Measurements from ENCODE around the gene ACTR2. TPM values are rescaled to one million over a fixed set of nuclear protein-coding genes. Genes with fewer than 3 reads are reported as not detected.

The ACTR2 gene
- total and polyA plus RNA-seq, 2 donors: 85.3 to 145 TPM

DNA sequence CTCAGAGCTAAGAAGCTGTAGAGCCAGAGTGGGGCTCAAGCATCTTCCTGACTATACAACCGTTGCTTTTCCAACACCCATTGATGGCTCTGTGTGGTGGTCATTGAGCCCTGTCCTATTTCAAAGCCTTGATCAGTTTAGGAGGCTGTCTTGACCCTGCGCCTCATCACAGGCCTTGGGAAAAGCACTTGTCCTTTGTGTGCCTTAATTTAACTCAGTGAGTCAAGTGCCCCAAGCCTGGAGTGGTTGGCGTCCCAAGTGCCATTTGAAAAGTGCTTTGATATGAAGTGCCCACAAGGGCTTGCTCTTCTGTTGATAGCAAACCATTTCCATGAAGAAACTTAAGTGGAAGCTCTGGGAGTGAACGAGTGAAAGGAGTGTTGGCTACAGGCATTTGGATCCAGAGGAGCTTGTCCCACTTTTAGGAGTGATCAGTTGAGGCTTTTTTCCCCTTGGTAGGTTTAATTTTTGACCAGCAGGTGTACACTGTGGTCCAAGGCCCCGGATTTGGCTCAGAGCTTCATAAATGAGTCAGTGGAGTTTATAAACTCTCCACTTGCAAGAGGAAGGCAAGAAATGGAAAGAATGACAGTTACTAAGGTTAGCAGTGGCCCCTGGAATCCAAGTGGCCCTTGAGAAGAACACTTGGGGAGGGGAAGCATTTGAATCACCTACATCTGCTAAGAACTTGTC lies 50.3 kb downstream of the ACTR2 start:
- no peak for DNase-seq (ENCODE audit: extremely low spot score)

DNA sequence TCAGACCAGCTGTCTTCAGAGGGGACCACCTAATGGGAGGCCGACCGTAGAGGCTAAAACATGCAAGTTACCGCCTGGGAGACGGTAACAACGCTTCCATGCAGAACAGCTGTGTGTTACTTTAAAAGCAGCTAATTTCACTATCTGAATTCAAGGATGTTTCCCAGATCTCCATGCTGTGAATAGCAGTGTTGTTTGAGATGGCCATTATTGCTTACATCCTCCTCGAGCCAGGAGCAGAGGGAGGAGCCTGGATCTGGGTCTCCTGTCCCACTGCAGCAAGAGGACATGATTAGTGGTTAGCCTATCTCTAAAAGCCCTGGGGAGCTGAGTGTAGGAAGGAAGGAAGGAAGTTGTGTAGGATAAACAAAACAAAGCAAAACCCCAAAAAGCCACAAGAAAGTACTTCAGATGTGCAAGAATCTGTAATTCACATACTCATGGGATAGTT lies 50.9 kb downstream of the ACTR2 start:
- Histone ChIP-seq H3K27ac (ENCODE audit: low read depth) (no peak overlapping the region), H3K36me3 (ENCODE audit: insufficient read depth) (no peaks in the 10 kb centered on the region), H3K4me1 (ENCODE audit: insufficient read depth) (no peaks in the 10 kb centered on the region), H3K4me3 (ENCODE audit: low read depth, low read length) (no peak overlapping the region)
- WGBS: 61% methylated on average over 6 of the region's 6 CpGs
- no peak for DNase-seq (ENCODE audit: extremely low spot score)

More for the DNA sequence above, 50.3 kb downstream of the ACTR2 start:
- no peaks in the 10 kb centered on the region for H3K36me3 ChIP-seq (ENCODE audit: insufficient read depth)
- WGBS: 84% methylated on average over 5 of the region's 5 CpGs
- no peak overlapping the region for H3K4me3 ChIP-seq (ENCODE audit: low read depth, low read length)
- H3K4me1 ChIP-seq (ENCODE audit: insufficient read depth): no peaks in the 10 kb centered on the region
- H3K27ac ChIP-seq (ENCODE audit: low read depth): no peak overlapping the region

DNA sequence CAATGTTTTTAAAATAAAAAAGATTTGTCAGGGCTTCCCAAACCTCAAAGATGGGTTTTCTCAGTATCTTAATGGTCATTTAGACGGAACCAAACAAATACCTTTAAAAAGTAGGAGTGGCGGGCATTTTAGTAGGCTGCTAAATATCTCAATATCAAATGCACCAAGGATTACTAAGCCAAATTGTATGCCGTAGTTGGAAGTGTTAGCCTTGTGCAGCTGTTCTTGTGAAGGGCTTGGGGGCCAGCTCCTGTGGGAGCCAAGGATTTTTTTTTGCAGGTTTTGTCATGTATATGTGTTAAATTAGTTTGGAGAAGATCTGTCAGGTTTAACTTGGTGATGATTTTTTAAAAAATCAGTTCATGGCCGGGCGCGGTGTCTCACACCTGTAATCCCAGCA lies 52.1 kb downstream of the ACTR2 start:
- DNase-seq (ENCODE audit: extremely low spot score): no peak
- 87% methylated on average over 6 of the region's 6 CpGs for WGBS
- Histone ChIP-seq H3K4me1 (ENCODE audit: insufficient read depth) (no peaks in the 10 kb centered on the region), H3K36me3 (ENCODE audit: insufficient read depth) (no peaks in the 10 kb centered on the region), H3K4me3 (ENCODE audit: low read depth, low read length) (no peak overlapping the region), H3K27ac (ENCODE audit: low read depth) (no peak overlapping the region)

DNA sequence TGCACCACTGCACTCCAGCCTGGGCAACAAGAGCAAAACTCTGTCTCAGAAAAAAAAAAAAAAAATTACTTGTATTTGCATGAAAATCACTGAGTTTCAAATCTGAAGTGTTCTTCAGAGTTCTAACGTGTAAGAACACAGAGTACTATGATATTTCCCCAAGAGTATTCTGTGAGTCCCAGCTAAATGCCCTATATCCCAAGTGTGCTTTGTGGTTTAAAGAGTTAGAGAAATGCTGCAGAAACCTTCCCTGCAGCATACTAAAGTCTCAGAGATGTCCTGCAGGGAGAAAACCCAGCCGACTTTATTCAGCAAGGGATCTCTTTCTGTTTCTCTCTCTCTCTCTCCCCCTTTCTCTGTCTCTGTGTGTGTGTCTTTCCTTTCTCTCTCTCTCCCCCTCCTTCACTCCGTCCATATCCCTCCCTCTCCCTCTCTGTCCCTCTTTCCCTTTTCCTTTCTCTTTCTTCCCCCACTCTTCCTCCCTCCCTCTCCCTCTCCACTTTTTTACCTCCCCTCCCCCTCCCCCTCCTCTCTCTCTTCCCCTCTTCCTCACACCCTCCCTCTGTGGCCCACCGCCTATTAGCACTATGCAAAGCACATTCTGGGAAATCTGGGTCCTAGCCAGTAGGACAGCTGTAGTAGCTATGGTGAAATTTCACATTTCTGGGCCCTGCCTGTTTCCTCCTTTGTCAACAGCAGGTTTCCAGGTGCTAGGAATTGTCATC lies 54.2 kb downstream of the ACTR2 start:
- DNase-seq (ENCODE audit: extremely low spot score): no peak
- no peak overlapping the region for H3K4me3 ChIP-seq (ENCODE audit: low read depth, low read length)
- no peaks in the 10 kb centered on the region for H3K4me1 ChIP-seq (ENCODE audit: insufficient read depth)
- no peaks in the 10 kb centered on the region for H3K36me3 ChIP-seq (ENCODE audit: insufficient read depth)
- 33% methylated on average over 4 of the region's 4 CpGs for WGBS
- no peak overlapping the region for H3K27ac ChIP-seq (ENCODE audit: low read depth)

GRCh38 chr2:65282477-65283053 lies 54.9 kb downstream of the ACTR2 start:
- no peaks in the 10 kb centered on the region for H3K36me3 ChIP-seq (ENCODE audit: insufficient read depth)
- H3K4me1 ChIP-seq (ENCODE audit: insufficient read depth): no peaks in the 10 kb centered on the region
- H3K4me3 ChIP-seq (ENCODE audit: low read depth, low read length): no peak overlapping the region
- no peak overlapping the region for H3K27ac ChIP-seq (ENCODE audit: low read depth)
- no peak for DNase-seq (ENCODE audit: extremely low spot score)
- 82% methylated on average over 3 of the region's 3 CpGs for WGBS

GRCh38 chr2:65287364-65287763 lies 59.7 kb downstream of the ACTR2 start:
- no peak for DNase-seq (ENCODE audit: extremely low spot score)
- WGBS: 96% methylated on average over 4 of the region's 4 CpGs
- H3K4me3 ChIP-seq (ENCODE audit: low read depth, low read length): no peak overlapping the region
- no peak overlapping the region for H3K27ac ChIP-seq (ENCODE audit: low read depth)
- H3K36me3 ChIP-seq (ENCODE audit: insufficient read depth): no peaks in the 10 kb centered on the region
- no peaks in the 10 kb centered on the region for H3K4me1 ChIP-seq (ENCODE audit: insufficient read depth)

DNA sequence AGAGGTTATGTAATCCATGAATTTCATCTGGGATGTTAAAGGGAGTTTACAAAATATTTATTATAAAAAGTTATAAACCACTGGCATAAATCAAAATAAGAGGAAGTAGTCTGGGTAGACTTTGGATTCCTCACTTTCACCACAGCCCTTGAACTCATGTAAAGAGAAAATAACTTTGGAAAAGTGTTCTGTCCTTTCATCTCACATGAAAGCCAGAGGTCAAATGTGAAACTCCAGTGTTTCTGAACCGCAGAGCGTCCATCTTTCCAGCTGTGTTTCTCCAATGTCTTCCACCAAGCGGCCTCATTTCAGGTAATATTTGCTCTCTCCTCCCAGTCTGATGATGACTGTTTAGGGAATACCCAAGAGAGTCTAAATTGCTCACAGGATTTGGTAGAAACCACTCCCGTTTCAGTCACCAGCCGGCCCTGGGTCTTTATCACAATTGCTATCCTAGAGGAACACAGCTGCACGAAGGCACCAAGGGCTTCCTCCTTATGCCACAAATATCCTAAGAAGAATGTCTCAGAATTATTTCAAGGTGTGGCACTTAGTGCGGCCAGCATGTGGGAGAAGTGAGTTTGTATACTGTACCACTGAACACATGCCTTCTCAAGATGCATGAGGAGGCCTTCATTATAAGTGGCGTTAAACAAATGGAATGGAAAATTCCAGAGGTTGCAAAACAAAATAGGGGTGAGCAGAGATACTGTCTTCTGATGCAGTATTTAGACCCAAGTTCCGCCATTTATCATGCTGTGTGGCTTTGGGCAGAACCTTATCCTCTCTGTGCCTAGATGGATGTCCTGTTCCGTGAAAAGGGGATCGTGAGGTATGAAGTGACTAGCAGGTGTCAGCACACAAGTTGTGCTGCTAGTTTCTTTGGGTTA lies 63.8 kb downstream of the ACTR2 start:
- no peak for DNase-seq (ENCODE audit: extremely low spot score)
- no peaks in the 10 kb centered on the region for H3K36me3 ChIP-seq (ENCODE audit: insufficient read depth)
- no peaks in the 10 kb centered on the region for H3K4me1 ChIP-seq (ENCODE audit: insufficient read depth)
- H3K27ac ChIP-seq (ENCODE audit: low read depth): no peak overlapping the region
- WGBS: 90% methylated on average over 11 of the region's 11 CpGs
- no peak overlapping the region for H3K4me3 ChIP-seq (ENCODE audit: low read depth, low read length)

DNA sequence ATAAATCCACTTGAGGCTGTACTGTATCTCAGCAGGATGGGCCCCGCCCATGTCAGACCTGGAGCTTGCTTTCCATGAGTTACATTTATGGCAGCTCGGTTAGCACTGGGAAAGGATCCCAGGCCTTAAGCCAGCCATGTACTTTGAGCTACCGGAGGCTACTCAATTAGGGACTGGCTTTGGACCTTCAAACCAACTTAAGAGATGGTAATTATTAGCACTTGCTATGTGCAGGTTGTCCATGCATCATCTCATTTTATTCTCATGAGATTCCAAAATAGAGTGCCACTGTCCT lies 64.4 kb downstream of the ACTR2 start:
- WGBS: 60% methylated on average over 3 of the region's 3 CpGs
- Histone ChIP-seq H3K36me3 (ENCODE audit: insufficient read depth) (no peaks in the 10 kb centered on the region), H3K4me3 (ENCODE audit: low read depth, low read length) (no peak overlapping the region)

DNA sequence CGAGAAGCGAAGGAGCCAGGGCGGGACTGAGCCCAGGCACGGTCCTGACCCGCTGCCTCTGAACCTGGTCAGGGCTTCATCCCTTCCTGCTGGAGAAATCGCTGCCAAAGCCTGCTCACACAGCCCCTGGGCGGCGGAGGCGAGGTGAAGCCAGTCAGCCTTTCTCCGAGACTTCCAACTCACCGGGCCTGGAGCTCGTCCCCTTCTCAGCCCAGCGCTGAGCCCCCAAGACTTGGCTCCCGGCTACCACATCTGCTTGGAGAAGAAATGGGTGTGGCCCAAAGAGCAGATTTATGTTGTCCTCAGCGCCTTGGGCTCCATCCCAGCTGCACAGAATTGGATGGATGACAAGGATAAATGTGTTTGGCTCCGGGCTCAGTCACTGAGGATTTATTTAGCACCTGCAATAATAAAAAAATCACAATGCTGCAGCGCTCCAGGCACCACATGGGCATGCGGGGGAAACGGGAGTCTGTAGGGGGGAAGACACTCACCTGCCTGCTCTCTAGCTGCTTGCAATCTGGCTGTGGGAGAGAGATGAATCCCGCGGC lies 64.9 kb downstream of the ACTR2 start:
- no peak for DNase-seq (ENCODE audit: extremely low spot score)
- 43% methylated on average over 21 of the region's 21 CpGs for WGBS
- H3K27ac ChIP-seq (ENCODE audit: low read depth): no peak overlapping the region

More for the DNA sequence above, 64.4 kb downstream of the ACTR2 start:
- Histone ChIP-seq H3K27ac (ENCODE audit: low read depth) (no peak overlapping the region), H3K4me1 (ENCODE audit: insufficient read depth) (no peaks in the 10 kb centered on the region)
- no peak for DNase-seq (ENCODE audit: extremely low spot score)

DNA sequence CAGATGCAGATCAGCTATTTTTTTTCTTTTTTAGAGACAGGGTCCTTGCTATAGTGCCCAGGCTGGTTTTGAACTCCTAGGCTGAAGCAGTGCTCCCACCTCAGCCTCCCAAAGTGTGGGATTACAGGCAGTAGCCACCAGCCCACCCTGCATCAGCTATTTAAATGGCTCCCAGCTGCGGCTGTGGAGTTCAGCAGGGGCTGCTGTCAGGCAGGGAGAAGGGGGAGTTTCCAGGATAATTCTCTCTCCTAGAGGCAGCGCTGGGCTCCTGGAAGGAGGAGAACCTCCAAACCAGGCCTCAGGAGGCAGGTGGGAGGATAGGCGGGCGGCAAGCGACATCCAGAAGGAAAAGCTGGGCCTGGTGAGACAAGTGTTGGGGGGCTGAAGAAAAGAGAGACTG lies 65.7 kb downstream of the ACTR2 start:
- no peak for DNase-seq (ENCODE audit: extremely low spot score)
- no peak overlapping the region for H3K4me3 ChIP-seq (ENCODE audit: low read depth, low read length)
- 96% methylated on average over 5 of the region's 5 CpGs for WGBS
- H3K4me1 ChIP-seq (ENCODE audit: insufficient read depth): no peaks in the 10 kb centered on the region
- no peak overlapping the region for H3K27ac ChIP-seq (ENCODE audit: low read depth)
- H3K36me3 ChIP-seq (ENCODE audit: insufficient read depth): no peaks in the 10 kb centered on the region

More for the DNA sequence above, 64.9 kb downstream of the ACTR2 start:
- Histone ChIP-seq H3K4me1 (ENCODE audit: insufficient read depth) (no peaks in the 10 kb centered on the region), H3K4me3 (ENCODE audit: low read depth, low read length) (no peak overlapping the region), H3K36me3 (ENCODE audit: insufficient read depth) (no peaks in the 10 kb centered on the region)

DNA sequence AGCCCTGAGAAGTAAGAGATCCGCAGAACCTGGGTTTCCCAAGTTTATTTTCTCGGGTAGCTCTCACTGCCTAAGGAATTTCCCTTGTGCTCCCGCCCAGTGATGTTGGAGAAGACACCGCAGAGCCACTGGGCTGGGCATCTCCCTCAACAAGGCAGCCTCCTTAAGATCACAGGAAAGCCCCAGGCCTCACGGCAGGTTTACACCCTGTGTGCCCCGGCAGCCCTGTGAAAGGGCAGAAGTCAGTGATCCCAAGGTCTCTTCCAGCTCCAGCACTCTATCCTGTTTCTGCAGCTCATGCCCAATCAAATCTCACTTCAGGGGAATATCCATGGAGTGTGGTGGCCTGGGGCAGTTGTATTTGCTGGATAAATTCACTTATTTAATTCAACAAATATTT lies 66.5 kb downstream of the ACTR2 start:
- Histone ChIP-seq H3K4me3 (ENCODE audit: low read depth, low read length) (no peak overlapping the region), H3K36me3 (ENCODE audit: insufficient read depth) (no peaks in the 10 kb centered on the region), H3K27ac (ENCODE audit: low read depth) (no peak overlapping the region), H3K4me1 (ENCODE audit: insufficient read depth) (no peaks in the 10 kb centered on the region)
- no peak for DNase-seq (ENCODE audit: extremely low spot score)
- 87% methylated on average over 6 of the region's 6 CpGs for WGBS

GRCh38 chr2:65294701-65295100 lies 67.1 kb downstream of the ACTR2 start:
- Histone ChIP-seq H3K36me3 (ENCODE audit: insufficient read depth) (no peaks in the 10 kb centered on the region), H3K4me1 (ENCODE audit: insufficient read depth) (no peaks in the 10 kb centered on the region), H3K27ac (ENCODE audit: low read depth) (no peak overlapping the region), H3K4me3 (ENCODE audit: low read depth, low read length) (no peak overlapping the region)
- 70% methylated on average over 6 of the region's 6 CpGs for WGBS
- no peak for DNase-seq (ENCODE audit: extremely low spot score)

DNA sequence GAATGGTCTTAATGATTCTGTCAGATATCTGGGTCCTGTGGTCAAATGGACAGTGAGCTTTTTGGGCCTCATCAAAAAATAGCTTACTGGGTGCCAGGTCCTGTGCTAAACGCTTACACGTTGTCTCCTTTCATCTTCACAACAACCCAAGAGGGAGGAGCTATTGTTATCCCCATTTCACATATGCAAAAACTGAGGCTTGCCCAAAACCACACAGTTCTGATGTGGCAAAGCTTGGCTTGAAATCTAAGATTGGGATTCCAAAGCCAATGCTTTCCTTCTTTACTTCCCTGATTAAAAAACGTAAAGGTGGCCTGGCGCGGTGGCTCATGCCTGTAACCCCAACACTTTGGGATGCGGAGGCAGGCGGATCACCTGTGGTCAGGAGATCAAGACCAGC lies 69.3 kb downstream of the ACTR2 start:
- H3K27ac ChIP-seq (ENCODE audit: low read depth): no peak overlapping the region
- 94% methylated on average over 7 of the region's 7 CpGs for whole genome bisulfite sequencing
- DNase-seq (ENCODE audit: extremely low spot score): no peak
- H3K36me3 ChIP-seq (ENCODE audit: insufficient read depth): no peaks in the 10 kb centered on the region
- H3K4me1 ChIP-seq (ENCODE audit: insufficient read depth): no peaks in the 10 kb centered on the region
- no peak overlapping the region for H3K4me3 ChIP-seq (ENCODE audit: low read depth, low read length)

Data from urinary bladder (tissue), 4 donors.